Measurements from ENCODE around the gene XRN2. TPM values are rescaled to one million over a fixed set of nuclear protein-coding genes. Genes with fewer than 3 reads are reported as not detected.
"Not testable (repeated sequence)": the region's sequence is repeated elsewhere in the genome, so short reads cannot be mapped to it uniquely, and the experiment has no call there.

Gene XRN2
- total RNA-seq, 1 experiment from 2014 or later, result 111 TPM

- DNase-seq (ENCODE audit: low spot score), result no peak
Measured at GRCh38 chr20:21344961-21345360, 41.8 kb downstream of the XRN2 start.

DNA sequence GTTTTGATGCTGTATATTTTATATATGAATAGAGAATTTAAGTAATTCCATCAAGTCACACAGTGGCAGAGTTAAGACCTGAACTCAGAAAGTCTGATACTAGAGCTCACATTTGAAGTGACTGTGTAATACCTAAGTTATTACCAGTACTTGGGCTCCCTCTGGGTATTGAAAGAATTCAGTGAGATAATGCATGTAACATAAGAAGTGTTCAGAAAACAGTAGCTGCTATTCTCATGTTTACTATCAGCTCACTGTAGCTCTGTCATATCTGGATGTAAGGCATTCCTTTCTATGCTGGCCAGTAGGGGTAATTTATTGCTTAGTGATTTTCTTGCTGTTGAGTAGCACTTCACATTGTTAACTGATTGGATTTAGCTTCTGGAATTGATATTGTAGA, 49.6 kb downstream of the XRN2 start:
- DNase-seq (ENCODE audit: low spot score), result no peak

DNA sequence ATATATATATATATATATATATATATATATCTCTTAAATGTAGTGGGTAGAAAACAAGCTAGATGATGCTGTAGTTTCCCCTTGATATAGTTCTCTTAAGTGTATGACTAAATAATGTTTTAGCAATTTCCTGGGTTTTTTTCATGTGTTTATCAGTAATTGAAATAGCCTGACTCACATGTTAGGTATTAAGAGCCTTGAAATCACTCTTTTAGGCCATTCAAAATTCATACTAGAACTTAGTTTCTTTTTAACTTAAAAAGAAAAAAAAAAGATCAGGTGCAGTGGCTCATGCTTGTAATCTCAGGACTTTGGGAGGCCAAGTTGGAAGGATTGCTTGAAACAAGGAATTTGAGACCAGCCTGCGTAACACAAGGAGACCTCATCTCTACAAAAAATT, 50.1 kb downstream of the XRN2 start:
- DNase-seq (ENCODE audit: low spot score), result no peak

- no peak for DNase-seq (ENCODE audit: low spot score)
Measured at GRCh38 chr20:21355981-21356380, 52.9 kb downstream of the XRN2 start.

- no peak for DNase-seq (ENCODE audit: low spot score)
Measured at GRCh38 chr20:21356386-21356785, 53.3 kb downstream of the XRN2 start.

GRCh38 chr20:21357844-21358243, 54.7 kb downstream of the XRN2 start:
- DNase-seq (ENCODE audit: low spot score), result no peak

DNA sequence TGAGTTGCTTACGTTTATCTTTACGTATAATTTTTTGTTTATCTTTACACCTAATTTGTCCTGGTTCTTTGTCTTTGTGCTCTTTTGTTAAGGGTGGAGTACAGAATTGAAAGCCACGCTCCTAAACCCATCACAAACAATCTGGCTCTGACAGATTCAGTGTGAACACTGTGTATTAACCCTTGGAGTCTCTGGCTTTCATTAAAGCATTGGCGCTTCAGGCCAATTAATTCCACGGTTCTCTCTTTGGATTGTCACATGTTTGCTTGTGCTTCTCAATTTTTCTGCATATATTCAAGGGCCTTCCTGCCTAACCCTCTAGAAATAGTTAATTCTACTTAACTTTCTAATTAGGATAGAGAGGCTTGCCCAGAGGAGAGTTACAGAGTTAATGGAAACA, 55.6 kb downstream of the XRN2 start:
- no peak for DNase-seq (ENCODE audit: low spot score)

DNA sequence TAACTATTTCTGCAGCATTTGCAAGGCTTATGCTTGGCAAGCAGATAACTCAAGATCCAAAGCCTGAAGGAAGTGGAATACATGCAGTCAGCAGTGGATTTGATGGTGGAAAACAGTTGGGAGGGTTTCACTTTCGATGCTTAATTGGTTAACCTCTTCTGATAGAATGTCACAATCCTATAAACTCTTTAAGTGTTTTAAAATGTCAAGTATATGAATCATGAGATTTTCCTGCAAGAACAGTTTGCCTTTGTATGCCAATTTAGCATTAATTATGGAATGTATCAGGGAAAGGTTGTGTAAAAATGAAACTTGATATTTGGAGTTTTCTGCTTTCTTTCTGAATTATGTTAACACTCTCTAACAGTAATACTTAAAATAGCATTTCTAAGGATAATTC, 57.6 kb downstream of the XRN2 start:
- DNase-seq (ENCODE audit: low spot score), result peak; percentile 23

DNA sequence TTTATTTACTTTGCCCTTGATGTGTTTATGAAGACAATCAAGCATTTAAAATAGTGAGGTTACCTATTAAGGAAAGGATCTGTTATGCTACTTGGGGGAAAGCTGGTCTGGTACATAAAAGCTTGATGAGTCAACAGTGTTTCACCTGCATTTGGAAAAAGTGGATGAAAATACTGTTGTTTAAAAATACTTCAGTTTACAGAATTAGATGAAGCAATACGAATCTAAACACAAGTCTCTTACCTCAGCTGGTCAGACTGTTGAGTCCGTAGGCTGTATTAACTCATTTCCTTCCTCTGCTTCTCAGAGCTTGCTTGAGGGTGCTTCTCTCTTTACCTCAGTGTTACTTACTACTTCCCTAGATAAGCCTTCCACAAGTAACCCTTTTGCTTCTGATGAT, 58.1 kb downstream of the XRN2 start:
- peak; percentile 57 for DNase-seq (ENCODE audit: low spot score)

DNA sequence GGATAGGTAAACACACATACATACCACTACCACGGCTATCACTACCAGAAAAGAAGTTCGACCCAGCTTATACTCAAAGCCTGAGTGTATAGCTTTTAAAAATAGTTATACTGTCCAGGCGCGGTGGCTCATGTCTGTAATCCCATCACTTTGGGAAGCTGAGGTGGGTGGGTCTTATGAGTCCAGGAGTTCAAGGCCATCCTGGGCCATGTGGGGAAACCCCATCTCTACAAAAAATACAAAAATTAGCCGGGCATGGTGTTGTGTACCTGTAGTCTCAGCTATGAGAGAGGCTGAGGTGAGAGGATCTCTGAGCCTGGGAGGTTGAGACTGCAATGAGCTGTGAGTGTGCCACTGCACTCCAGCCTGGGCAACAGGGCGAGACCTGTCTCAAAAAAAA, 61.3 kb downstream of the XRN2 start:
- no peak for DNase-seq (ENCODE audit: low spot score)

DNA sequence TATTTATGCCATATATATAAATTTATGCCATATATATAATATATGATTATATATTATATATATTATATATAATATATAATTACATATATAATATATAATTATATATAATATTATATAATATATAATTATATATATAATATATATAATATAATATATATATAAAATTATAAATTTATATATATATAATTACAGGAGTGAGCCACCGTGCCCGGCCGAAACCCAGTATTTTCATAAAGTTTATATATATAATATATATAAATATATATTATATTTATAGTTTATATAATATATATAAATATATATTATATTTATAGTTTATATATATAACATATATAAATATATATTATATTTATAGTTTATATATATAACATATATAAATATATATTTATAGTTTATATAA, 62.6 kb downstream of the XRN2 start:
- no peak for DNase-seq (ENCODE audit: low spot score)

DNA sequence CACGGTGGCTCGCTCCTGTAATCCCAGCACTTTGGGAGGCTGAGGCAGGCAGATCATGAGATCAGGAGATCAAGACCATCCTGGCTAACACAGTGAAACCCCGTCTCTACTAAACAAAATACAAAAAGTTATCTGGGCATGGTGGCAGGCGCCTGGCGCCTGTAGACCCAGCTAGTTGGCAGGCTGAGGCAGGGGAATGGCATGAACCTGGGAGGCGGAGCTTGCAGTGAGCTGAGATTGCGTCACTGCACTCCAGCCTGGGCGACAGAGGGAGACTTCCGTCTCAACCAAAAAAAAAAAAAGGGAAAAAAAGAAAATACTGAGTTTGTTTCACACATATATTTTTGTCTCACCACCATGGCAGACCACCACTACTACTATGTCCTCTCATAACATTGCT, 63.1 kb downstream of the XRN2 start:
- not testable (repeated sequence) for DNase-seq (ENCODE audit: low spot score)

GRCh38 chr20:21368791-21369190, 65.7 kb downstream of the XRN2 start:
- DNase-seq (ENCODE audit: low spot score), result no peak

DNA sequence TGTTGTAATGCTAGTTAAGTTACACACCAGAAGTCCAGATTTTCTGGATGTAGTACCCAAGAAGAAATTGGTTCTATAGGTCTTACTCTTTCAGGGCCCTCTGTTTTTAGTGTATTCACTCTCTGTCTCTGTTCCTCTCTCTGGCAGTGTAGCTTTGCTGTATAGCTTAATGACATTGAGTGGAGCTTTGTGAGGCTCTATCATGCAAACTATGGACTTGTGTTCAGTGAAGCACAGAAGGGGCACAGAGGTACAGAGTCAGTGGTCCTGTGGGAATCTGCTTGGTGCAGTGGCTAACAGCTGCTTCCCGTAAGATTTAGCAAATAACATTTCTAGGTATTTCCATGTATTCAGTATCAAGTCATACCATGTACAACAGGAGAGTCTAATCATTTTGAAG, 68.1 kb downstream of the XRN2 start:
- DNase-seq (ENCODE audit: low spot score), result no peak

DNA sequence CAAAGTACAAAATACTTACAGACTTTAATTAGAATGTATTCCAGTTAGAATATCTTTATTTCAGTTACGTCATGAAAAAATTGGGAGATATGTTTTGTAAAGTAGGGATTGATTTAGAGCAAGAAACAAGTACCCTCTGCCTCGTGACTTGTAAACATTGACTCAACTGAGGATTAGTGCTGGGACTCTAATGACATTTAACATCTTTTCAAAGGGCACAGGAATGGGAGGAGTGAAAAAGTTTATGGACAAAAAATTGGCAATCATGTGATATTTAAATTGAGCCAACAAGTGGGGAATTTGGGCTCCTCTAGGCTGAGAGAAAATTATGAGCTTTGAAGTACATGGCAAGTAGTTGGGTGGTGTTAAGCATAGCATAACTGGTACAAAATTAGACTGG, 68.9 kb downstream of the XRN2 start:
- no peak for DNase-seq (ENCODE audit: low spot score)

GRCh38 chr20:21373436-21373835, 70.3 kb downstream of the XRN2 start:
- no peak for DNase-seq (ENCODE audit: low spot score)

GRCh38 chr20:21376626-21377025, 73.5 kb downstream of the XRN2 start:
- DNase-seq (ENCODE audit: low spot score), result no peak

GRCh38 chr20:21377701-21378100, 74.6 kb downstream of the XRN2 start:
- DNase-seq (ENCODE audit: low spot score), result no peak

DNA sequence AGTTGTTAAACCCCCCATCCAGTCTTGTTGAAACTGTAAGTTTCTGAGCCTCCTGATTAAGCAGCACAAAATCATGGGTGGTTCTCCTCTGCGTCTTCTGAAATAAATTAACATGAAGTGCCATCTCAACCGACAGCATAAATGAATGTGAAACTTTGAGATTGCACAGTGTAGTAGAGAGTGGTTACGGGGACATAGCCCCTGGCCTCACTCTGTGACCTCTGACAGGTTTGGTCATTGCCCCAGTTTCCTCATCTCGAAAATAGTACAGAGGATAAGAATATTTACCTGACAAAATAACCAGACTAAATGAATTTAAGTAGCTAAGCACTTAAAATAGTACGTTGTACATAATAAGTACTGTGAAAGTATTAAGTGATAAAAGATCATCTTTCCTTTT, 75.1 kb downstream of the XRN2 start:
- DNase-seq (ENCODE audit: low spot score), result no peak

- no peak for DNase-seq (ENCODE audit: low spot score)
Measured at GRCh38 chr20:21380711-21381110, 77.6 kb downstream of the XRN2 start.

DNA sequence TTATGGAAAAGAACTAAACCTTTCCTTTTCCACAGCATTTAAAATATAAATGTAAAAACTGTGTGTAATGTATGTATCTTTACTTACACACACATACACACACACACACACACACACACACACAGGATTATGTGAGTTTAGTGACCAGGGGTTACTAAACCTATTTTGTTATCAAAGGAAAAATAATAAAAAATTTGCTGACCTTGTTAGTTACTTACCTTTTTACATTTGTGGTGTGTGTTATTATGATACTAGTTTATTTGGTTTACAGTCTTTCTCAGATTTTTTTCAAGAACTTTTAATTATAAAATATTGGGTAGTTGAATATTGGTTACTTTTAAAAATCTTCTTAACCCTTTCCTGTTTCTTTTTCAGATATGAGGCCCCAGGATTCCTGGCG, 78.5 kb downstream of the XRN2 start:
- no peak for DNase-seq (ENCODE audit: low spot score)

DNA sequence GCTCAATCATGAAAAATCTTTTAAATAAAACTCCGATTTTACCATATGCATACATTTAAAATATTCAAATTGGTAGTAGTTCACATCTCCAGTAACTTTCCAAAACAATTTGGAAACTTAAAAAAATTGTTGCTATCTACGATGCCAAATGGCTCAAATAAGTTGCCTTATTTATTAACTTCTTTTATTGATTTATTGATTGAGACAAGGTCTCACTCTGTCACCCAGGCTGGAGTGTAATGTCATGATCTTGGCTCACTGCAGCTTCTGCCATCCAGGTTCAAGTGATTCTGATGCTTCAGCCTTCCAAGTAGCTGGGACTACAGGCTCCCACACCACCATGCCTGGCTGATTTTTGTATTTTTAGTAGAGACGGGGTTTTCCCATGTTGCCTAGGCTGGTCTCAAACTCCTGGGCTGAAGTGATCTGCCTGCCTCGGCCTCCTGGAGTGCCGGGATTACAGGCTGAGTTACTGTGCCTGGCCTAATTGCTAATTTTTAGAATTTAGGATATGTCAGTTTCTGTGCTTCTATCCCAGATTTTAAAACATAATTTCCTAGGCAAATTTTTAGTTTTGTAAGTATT, 81.3 kb downstream of the XRN2 start:
- no peak for DNase-seq (ENCODE audit: low spot score)

- DNase-seq (ENCODE audit: low spot score), result no peak
Measured at GRCh38 chr20:21386111-21386510, 83.0 kb downstream of the XRN2 start.

DNA sequence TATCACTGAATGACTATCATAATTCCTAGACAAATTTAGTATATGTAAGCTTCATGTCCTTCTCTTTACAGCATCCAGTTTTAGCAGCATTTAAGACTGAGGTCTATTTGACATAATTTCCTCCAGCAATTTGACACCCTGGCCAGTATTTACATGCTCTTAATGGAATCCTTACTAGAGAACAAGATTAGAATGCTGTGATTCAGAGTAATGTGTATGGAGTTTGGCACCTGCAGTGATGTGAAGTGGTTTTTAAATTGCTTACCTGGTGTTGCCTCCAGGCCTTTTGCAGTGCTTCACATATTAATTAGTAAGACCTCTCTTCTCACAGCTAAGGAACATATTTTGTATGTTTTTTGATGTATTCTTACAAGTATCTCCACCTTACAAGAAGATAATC, 84.4 kb downstream of the XRN2 start:
- no peak for DNase-seq (ENCODE audit: low spot score)

DNA sequence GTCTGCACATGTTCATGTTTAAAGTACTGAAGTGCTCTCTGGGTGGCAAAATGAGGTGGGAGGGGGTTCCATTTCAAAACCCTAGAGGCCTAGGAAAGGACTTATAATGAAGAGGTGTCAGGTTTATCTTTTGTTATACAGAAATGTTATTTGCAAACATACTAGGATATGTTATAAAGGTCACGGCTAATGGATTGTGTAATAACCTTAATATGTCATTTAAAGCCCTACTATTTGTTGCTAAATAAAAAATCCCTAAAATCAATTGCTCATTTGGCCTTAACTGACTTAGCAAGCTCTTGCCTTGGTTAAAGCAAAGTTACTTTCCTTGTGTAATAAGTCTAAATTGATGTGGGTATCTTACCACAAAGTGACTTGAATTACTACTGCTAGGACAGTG, 85.4 kb downstream of the XRN2 start:
- DNase-seq (ENCODE audit: low spot score), result no peak

Measured in H4 (cell line).